HG03571 (cell line): Measurements from ENCODE around the gene NDOR1.

Experiments
- ATAC-seq: cut with Tn5 transposase; IDR thresholded peaks from one replicate; pipeline ENCODE4 v1.9.1; 2021; ENCODE audit not compliant: unreplicated experiment

The NDOR1 gene

DNA sequence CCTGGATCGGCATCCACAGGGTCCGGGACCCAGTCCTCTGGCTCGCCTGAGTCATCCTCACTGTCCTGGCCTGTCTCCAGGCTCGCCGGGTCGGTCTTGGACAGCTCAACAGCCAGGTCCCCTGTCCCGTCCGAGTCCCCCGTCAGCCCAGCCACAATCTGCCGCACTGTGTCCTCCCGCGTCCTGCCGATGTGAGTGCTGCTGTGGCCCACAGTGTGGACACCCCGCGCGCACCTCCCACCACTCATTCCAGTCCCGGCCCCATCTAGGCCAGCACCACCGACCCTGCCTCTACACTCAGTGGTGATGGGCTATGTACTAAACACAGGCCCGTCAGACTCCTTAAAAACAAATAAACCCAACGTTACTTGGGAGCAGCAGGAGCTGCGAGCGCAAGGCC is 23.8 kb upstream of the NDOR1 start:
- no peak for ATAC-seq

- ATAC-seq, result no peak
Observed at GRCh38 chr9:137182836-137183235, 22.7 kb upstream of the NDOR1 start.

DNA sequence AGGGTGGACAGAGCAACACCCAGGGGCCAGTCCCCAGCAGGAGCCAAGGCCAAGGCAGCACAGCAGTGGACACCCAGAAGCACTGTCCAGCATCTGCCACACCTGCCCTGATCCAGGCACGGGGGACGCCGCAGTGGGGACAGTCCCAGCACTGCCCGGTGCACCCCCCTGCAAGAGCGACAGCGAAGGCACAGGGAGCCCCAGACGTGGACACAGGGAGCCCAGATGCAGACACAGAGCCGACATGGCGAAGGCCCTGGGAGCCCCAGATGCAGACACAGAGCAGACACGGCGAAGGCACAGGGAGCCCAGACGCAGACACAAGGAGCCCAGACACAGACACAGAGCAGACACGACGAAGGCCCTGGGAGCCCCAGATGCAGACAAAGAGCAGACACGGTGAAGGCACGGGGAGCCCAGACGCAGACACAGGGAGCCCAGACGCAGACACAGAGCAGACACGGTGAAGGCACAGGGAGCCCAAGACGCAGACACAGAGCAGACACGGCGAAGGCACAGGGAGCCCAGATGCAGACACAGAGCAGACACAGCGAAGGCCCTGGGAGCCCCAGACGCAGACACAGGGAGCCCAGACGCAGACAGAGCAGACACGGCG is 21.4 kb upstream of the NDOR1 start:
- ATAC-seq, result no peak

- ATAC-seq, result no peak
Observed at GRCh38 chr9:137184881-137185660, 20.4 kb upstream of the NDOR1 start.

GRCh38 chr9:137185921-137186320 is 19.6 kb upstream of the NDOR1 start:
- ATAC-seq, result no peak

- ATAC-seq, result no peak
Observed at GRCh38 chr9:137186385-137186784, 19.1 kb upstream of the NDOR1 start.

DNA sequence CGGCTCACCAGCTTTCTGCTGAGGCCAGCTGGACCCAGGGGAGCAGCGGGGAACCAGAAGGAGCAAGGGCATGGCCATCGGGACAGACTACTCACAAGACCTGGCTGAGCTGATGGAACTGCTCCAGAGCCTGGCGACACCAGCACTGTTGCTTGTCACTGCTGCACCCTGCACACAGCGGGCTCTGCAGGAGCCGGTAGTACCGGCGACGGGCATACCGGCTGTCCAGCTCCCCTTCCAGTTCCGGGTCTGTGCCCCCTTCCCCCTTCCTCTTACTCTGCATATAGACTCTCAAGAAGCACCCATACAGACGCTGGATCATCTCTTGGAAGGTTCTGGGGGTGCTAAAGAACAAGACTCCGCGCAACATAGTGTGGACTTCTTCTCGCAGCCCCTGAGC is 18.1 kb upstream of the NDOR1 start:
- ATAC-seq, result no peak

DNA sequence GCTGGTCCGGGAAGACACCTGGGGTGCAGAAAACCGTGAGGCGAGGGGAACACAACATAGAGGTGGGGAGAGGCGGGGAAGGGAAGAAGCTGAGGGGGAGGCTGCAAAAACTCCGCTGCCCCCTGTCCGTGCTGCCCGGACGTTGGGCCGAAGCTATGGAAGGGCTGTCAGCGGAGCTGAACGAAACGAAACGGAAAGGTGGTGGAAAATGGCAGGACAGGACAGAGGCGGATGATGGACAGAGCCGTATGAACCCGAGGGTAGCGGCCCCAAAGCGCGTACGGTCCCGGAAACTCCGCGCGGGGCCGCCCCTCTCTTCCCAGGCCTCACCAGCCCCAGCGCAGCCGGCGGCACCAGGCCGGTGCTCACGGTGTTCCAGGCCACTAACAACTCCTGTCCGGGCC is 17.4 kb upstream of the NDOR1 start:
- ATAC-seq, result no peak

DNA sequence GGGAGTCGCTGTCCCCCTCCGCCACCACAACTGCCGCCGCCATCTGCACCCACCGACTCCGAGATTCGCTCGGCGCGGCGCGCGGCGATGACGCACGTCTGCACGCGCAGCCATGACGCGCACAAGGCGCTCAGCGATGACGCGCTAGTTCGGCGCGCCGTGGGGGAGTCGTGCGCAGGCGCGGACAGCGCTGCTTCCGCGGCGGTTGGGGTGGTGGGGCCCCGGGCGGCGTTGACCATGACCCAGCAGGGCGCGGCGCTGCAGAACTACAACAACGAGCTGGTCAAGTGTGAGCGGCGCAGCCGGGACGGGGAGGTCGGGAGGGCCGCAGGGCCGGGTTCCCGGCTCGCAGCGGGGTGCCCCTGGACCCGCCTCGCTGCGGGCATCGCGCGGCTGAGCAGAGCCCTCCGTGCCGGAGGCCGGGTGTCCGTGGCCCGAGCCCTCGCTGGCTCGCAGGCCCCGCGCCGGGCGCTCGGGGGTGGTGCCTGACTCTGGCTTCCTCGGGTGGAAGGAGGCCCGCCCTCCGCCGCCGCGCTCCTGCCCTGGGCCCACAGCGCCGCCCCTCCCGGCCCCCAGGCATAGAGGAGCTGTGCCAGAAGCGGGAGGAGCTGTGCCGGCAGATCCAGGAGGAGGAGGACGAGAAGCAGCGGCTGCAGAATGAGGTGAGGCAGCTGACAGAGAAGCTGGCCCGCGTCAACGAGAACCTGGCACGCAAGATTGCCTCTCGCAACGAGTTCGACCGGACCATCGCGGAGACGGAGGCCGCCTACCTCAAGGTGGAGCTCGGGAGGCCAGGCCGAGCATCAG is 16.8 kb upstream of the NDOR1 start, which contains the start of the genes ANAPC2 and SSNA1:
Gene ANAPC2 (minus strand): TSS at position 71 of the 807 bp plus-strand sequence. CDS start 28 bp downstream, at position 43.
Gene SSNA1 (plus strand): TSS at position 187 of the 807 bp plus-strand sequence. CDS start 51 bp downstream, at position 238.
- ATAC-seq, result peak; percentile 73

GRCh38 chr9:137189297-137190295 is 15.9 kb upstream of the NDOR1 start:
- ATAC-seq, result no peak

- ATAC-seq, result no peak
Observed at GRCh38 chr9:137190315-137190856, 15.1 kb upstream of the NDOR1 start.

GRCh38 chr9:137191245-137191644 is 14.3 kb upstream of the NDOR1 start:
- ATAC-seq, result no peak

GRCh38 chr9:137191691-137192447 is 13.6 kb upstream of the NDOR1 start:
- no peak for ATAC-seq

DNA sequence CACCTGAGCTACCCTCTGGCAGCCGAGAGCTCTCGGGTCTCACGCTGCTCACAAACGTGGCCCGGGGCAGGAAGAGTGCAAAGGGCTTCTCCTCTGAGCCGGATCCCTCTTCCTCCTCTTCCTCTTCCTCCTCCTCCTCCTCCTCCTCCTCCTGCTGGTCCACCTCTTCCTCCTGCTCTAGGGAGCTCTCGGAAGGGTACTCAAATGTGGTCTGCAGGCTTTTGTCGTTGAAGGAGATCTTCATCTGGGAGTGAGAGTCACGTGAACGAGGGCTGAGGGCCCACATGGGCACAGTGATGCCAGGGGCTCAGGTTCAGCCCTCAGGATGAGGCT is 13.1 kb upstream of the NDOR1 start:
- no peak for ATAC-seq

DNA sequence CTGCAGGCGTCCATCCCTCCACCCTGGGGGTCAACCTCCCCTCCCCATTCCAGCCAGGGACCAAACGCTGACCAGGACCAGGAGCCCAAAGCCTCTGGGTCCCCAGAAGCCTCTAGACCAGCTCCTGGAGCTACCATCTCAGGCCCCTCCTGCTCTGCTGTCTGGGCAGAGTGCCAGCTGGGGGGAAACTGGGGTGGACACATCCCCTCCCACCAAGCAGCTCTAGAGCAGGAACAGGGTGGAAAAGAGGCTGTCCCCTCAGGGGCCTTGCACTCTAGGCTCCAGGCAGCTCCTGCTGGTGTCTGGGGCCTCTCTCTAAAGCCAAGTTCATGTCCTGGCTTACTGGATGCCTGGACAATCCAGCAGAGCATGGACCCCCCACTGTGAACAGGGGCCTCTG is 12.6 kb upstream of the NDOR1 start:
- ATAC-seq, result no peak

DNA sequence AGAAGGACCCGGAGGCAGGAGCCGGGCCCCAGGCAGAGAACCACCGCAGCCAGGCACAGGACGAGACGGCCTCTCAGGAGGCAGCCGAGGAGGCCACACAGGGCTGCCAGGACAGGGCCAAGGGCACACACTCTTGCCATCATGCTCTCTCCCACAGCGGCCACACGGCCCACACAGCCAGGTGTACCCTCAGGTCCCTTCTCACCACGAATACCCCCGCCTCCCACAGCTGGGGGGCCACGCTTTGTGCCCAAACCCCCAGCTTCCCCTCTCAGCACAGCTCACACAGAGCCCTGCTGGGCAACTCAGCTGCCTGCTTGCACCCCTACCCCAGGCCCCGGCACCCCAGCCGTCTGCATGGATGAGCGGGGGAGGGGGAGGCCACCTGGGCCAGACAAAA is 11.7 kb upstream of the NDOR1 start:
- no peak for ATAC-seq

DNA sequence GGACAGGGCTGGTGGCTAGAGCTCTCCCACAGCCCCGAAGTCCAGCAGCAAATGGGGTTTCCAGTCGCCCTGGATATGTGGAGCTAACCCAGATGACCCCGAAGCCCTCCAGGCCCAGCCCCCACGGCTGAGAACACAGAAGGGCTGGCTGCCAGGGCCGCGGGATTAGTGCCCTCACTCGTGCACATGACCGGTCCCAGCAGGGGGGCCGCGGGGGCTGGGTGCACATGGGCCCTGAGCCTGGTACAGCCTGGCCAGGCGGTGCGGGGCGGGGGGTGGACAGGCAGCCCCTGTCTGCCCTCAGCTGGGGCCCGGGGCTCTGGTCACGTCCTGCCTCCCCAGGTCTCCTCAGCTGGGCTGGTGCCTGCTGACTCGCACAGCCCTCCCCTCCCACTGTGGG is 11.1 kb upstream of the NDOR1 start:
- ATAC-seq, result no peak

DNA sequence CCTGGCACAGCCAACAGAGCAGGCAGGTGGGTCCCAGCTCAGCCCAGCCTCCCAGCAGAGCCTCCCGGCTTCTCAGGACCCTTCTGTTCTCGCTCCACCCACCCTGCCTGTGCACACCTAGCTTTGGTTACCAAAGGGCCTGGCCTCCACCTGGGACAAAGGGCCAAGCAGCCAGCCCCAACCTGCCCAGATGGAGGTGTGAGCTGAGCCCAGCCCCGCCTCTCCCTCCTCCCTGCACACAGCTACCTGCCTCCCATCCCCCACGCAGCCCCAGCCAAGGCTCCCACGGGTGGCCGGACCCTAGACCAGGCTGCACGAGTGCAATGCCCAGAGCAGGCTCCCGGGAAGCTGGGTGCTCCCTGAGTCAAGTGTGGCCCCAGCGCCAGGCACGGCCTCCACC is 10.6 kb upstream of the NDOR1 start:
- no peak for ATAC-seq

- ATAC-seq, result no peak
Observed at GRCh38 chr9:137195525-137196220, 9.8 kb upstream of the NDOR1 start.
